ENCODE data around the gene TLL1. TPM values are rescaled to one million over a fixed set of nuclear protein-coding genes. Genes with fewer than 3 reads are reported as not detected.

The TLL1 gene
- total RNA-seq, 1 donor from 2014 or later = 14.3 TPM

DNA sequence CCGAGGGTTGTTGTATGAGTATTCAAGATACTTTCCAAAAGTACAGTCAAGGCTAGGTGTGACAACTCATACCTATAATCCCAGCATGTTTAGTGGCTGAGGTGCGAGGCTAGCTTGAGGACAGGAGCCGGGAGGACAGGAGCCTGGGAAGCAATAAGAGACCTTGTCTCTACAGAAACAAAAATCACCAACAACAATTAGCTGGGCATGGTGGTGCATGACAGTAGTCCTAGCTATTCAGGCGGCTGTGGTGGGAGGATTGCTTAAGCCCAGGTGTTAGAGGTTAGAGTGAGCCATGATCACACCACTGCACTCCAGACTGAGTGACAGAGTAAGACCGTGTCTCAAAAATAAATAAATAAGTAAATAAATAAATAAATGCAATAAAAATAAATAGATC lies 91.6 kb downstream of the TLL1 start:
- ATAC-seq (no peak), DNase-seq (ENCODE audit: low spot score) (no peak)
- intact Hi-C loops (cut with DNase I) = no loop called here

DNA sequence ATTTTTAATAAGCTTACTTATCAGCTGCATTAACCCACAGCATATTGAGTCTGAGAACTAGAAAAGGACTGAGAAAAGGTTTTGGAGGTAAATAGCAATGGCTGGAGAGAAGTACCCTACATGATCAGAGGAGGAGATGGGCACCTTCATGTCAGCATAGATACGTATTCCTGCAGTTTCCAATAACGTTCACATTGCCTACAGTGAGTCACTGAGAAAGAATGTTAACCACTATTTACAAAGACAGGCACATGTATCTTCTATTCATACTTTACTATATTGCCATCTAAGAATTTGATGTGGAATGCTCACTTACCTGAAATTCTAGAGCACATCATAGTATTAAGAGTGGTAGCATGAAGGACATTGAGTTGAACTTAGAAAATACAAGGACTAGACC lies 92.5 kb downstream of the TLL1 start:
- DNase-seq (ENCODE audit: low spot score) (no peak), ATAC-seq (no peak)
- intact Hi-C loops (cut with DNase I) = no loop called here

DNA sequence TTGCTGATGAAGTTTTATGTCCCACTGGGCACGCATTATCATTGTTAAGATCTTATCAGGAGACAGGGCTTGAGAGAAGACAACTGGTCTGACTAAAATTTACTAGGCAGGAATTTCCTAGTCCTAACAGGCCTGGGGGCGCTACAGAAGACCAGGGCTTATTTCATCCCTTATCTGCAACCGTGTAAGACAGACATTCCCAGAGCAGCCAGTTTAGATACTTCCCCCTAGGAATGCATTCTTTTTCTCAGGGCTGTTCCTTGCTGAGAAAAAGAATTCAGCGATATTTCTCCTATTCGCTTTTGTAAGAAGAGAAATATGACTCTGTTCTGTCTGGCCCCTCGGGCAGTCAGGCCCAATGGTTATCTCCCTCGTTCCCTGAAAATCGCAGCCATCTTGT lies 93.8 kb downstream of the TLL1 start:
- no peak for ATAC-seq
- intact Hi-C loops (cut with DNase I) = no loop called here
- DNase-seq (ENCODE audit: low spot score) = no peak

DNA sequence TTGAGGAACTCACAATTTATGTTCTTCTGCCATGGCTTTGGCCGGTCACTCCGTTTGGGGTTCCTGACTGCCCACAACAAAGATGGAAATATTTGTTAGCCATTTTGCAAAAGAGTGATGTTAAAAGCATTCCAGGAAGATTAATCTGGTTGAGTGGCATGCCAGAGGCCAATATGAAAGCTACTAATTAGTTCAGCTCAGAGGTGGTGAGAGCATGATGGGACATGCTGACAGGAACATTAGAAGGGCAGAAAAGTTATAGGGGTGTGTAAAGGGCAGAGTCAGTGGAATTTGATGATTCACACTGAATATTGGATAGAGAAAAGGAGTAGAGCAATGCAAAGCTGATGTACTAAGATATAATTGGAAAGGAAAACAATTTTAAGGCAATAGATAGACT lies 94.4 kb downstream of the TLL1 start:
- ATAC-seq (no peak), DNase-seq (ENCODE audit: low spot score) (no peak)
- intact Hi-C loops (cut with DNase I) = no loop called here

DNA sequence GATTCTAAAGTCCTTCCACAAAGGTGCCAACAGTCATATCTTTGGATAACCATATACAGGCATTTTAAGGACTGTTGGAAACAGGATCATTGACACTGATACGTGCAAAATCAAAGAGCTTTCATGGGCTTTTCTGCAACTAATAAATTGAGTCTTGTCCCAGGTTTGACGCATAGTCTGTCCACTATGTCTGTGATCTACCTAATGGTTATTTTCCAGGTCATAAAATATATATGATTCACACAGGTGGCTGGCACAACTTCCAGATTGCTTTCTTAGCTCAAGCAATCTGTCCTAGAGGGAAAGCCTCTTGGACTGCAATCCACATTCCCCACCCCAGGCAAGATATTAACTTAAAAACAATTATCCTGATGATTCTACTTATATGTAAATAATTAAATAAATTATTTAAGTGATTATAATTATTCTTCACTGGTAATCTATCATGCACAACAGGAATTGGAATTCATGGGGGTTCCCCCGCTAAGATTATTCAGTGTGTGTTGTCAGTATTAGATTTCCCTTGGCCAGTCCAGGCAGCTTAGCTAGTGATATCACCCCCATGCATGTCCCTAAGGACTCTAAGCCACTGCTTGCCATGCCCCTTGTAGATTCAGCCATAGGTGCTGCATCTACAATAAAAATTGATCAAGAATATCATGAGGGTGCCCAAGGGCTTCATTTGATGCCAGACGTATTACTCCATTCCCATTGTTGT lies 97.8 kb downstream of the TLL1 start:
- ATAC-seq (no peak), DNase-seq (ENCODE audit: low spot score) (no peak)
- intact Hi-C loops (cut with DNase I) = no loop called here

DNA sequence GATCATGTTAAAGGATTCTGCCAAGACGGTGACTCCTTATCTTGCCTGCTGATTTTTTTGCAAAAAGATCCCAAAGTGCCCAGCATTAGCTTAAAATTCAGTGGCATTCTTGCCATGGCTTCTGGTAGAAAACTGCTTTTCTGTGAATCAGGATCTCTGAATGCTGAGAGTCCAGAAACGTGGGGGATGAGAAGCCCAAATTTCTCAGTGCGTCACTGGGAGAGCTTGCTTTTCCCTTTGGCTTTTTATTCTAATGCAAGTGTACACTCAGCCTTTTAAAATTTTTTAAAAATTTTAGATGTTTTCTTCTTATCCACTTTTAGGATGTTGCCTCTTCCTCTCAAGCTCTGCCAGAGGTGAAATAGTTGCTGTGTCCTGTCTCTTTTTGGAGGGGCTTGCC lies 98.4 kb downstream of the TLL1 start:
- ATAC-seq (no peak), DNase-seq (ENCODE audit: low spot score) (no peak)
- intact Hi-C loops (cut with DNase I) = no loop called here

DNA sequence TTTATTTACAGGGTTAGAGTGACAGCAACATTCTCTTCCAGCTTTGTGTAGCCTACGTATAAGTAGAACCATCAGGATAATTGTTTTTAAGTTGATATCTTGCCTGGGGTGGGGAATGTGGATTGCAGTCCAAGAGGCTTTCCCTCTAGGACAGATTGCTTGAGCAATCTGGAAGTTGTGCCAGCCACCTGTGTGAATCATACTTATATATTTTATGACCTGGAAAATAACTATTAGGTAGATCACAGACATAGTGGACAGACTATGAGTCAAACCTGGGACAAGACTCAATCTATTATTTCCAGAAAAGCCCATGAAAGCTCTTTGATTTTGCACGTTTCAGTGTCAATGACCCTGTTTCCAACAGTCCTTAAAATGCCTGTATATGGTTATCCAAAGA lies 98.9 kb downstream of the TLL1 start:
- intact Hi-C loops (cut with DNase I) = no loop called here
- DNase-seq (ENCODE audit: low spot score) = no peak
- no peak for ATAC-seq

DNA sequence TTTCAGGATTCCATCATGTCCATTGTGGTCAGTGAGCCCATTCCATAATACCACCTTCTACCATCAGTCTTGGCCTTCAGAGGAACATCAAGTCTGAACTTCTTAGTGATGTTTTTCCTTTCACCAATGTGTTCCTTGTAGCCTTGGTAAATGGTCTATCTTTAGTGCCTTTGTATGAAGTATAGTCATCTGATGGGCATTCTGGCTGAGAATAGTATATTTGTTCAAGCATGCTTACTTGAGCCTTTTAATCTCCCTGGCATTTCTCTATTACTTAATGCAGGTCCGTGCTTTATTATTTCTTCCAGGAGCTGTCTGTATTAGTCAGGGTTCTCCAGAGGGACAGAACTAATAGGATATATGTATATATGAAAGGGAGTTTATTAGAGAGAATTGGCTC lies 99.7 kb downstream of the TLL1 start:
- no peak for ATAC-seq
- intact Hi-C loops (cut with DNase I) = no loop called here
- no peak for DNase-seq (ENCODE audit: low spot score)

DNA sequence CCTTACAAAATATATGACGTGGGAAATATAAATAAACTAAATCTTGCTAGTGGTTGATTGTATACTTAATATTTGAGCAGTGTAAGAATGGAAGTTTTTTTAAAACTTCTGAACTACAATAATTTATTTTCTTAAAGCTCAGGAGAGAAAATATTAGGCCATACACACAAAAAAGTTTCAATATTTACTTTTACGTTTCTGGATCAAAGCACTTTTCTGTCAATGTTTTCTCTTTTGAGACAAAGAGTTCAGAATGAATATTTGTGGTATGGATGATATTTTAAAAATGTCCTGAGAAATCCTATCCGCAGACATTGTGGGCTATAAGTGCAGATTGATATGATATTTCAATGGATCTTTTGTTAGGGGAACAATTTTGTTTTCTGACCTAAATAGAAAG lies 109.9 kb downstream of the TLL1 start:
- DNase-seq (ENCODE audit: low spot score) = no peak
- ATAC-seq = no peak
- intact Hi-C loops (cut with DNase I) = no loop called here

DNA sequence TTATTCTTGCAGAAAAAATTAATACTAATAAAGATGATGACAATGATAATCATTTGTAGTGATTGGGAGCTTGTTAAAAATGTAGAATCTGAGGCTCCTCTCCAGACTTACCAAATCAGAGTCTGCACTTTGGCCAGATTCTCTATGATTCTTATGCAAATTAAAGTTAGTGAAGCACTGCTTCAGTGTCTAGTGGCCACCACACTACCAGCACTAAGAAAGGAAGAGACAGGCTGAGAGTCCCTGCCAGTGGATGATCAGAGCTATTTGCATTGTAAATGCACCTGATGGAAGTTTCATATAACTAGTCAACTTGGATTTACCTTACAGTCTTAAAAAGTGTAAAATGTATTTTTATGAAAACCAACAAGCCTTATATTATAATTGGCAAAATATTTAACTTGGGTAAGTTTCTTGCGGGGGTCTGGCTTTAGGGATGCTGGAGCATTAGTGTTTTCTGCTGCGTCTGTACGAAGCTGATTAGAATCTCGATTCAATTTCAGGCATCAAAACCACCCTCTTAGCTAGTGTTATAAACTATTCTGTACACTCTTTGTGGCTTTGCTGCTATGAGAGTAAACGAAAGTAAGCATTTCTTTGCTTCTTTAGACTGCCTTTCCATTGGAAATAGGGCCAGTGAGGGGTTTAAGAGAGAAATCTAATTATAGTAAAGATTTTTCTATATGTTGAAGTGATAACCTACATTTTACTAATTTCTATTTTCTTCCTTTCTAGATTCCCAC lies 114.1 kb downstream of the TLL1 start:
- no peak for ATAC-seq
- intact Hi-C loops (cut with DNase I) = no loop called here
- no peak for DNase-seq (ENCODE audit: low spot score)

DNA sequence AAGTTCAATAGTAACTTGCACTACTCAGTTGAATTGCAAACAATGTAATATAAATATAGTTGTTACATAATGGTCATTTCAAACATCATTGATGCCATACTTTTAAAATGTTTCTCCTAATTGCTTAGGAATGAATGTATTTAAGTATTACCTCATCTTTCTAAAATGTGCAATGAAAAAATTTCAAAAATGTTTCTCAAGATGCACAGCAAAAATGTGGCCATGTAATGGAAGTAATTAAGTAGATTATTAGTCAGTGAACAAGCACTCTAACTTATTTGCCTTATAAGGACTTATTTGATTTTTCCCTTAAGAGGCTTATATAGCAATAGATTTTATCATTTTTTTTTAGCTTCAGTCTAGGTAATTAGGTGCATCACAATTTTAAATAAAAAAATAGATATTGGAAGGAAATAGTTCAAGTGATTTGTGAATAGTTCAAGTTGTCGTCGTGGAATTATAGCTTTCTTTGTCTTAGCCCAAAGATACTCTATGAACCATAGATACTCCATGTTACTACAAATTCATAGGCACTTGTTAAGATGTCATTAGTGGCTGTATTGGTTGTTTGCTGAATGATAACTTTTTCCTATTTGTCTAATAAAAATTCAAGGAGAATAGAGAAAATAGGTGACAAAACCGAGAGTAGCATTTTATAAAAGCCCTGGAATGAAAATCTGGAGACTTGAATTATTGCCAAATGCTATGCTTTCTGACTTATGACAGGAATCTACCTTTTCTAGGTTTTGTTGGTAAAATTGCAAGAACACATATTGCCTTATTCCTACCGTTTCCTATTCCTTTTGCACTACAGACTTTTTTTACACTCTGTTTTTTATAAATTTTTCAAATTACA lies 118.5 kb downstream of the TLL1 start:
- no peak for DNase-seq (ENCODE audit: low spot score)
- no peak for ATAC-seq
- intact Hi-C loops (cut with DNase I) = no loop called here

DNA sequence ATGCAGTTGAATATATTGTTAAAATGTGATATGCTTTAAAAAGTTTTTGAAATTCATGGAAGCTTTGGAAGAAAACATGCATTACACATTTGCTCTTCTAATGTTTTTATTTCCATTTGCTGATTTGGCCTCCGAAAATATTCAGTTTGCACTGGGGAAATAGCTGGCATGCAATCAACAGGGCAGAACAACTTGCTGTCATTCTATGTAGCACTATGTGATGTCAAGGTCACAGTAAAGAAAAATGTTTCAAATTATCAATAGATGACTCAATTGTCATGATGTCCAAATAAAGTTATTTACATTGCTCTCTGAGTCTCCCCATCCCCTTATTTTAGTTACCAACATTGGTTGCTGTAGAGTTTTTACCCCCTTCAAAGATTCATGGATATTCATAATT lies 119.2 kb downstream of the TLL1 start:
- intact Hi-C loops (cut with DNase I) = no loop called here
- ATAC-seq = no peak
- no peak for DNase-seq (ENCODE audit: low spot score)

DNA sequence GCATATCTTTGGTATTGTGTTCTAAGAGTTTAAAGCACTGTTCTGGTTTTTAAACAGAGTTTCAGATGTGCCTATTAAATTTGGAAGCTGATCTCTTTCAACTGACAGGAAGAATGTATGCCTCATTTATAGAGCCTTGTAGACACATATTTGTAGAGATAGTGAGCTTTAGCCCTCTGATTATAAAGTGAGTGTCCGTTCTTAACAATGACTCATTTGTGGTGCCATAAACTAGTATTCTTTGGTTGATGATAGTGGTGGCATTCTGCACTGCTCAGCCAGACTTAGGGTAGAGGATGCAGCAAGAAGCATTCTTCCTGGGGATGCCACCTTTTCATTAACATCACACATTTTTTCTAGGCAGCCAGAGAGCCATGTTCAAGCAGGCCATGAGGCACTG lies 121.7 kb downstream of the TLL1 start:
- DNase-seq (ENCODE audit: low spot score) = no peak
- ATAC-seq = no peak
- intact Hi-C loops (cut with DNase I) = no loop called here

DNA sequence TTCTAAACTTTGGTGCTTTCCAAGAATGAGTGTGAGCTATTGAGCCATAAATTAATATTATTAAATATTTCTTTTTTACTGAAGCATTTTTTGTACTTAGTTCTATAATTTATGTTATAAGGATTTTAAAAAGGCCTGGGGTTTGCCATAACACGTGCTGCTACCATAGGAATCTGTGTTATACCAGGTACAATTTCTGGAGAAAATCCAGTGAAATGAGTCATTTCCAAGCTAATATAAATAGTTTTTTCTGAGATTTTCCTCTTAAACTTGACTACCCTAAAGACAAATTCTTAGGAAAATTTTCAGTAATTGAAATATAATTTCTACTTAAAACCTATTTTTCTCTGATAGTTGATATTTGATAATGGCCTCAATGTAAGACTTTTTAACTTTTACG lies 130.8 kb downstream of the TLL1 start:
- intact Hi-C loops (cut with DNase I) = no loop called here
- DNase-seq (ENCODE audit: low spot score) (no peak), ATAC-seq (no peak)

DNA sequence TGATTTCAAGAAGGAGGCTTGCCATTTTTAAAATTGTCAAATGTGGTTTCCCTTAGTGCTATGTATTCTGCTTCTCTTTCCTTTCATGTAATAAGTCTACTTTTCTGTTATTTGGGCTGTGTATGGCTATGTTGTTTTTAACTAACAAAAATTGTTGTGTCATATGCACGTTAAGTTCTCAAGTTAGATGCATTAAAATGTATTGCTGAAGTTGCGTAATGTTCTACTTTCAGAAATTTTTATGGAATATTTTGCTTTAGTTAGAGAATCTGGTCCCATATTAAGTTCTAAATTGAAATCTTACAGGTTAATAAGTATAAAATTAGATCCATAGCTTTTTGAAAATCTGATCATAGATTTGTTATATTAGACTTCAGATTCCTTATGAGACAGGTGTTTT lies 133.2 kb downstream of the TLL1 start:
- DNase-seq (ENCODE audit: low spot score) (no peak), ATAC-seq (no peak)
- intact Hi-C loops (cut with DNase I) = no loop called here

DNA sequence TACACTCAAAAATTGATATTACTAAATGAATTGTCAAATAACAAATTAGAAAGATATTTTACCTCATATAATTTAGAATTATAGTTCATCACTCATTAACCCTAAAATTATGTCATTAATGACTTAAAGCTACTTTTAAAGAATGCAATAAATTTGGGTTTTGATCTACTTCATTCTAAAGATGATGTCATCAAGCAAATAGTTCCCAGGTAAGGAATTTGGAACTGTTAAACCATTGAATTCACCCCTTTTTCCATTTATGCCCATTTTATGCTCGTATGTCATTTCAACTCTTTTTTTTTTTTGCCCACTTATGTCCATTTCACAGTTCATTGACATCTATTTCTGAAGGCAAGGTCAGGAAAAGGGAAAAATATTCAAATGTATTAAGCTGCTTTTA lies 135.5 kb downstream of the TLL1 start:
- intact Hi-C loops (cut with DNase I) = no loop called here
- DNase-seq (ENCODE audit: low spot score) (no peak), ATAC-seq (no peak)

DNA sequence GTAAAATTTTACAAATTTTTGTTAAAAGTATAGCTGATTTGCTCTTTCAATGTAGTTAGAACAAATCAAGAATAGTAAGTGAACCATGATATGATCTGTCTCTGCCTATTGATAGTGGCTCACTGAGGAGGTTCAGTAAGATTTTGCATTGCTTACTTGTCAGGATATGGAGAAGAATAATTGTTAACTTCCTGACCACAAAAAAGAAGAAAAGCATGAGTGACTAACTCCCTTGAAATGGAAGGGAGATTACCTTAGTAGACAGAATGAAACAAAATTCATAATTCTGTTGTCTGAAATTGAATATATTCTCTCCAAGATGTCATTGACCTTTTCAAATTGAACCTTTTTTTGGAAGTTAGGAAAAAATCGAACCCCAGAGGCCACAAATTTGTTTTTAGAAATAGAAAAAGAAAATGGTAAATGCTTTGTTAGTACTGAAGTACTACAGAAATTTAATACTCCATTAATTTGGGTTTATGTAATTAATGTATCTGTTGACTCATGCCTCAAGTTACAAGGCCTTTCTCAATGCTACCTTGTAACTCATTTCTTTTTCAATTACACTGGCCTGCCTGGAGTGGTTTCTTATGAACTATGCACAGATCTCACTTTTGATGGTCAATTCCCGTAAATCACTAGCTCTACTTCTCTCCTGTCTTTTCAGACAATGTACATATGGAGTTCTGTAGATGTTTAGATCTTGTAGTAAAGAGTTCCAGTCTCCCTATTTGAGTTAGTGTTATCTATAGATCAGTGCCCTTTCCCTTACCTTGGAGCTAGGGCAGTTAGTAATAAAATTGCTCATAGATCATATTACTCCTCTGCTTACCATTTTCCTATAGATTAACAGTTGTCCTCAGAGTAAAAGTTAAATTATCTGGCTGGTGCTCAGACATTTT lies 139.3 kb downstream of the TLL1 start:
- DNase-seq (ENCODE audit: low spot score) (no peak), ATAC-seq (no peak)
- intact Hi-C loops (cut with DNase I) = no loop called here

DNA sequence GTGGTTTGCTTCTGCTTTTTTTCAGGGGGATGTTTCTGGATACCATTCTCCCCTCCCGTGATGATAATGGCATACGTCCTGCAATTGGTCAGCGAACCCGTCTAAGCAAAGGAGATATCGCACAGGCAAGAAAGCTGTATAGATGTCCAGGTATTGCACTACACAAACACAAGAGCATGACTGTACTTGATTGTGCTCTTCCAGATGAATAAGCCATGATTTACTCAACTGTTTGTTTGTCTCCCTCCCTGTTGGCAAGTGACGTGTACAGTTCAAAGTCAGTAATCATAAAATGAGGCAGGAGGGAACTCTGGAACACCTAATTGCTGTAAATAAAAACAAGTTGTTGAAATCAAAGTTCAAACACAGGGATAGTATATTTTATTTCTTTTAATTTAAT lies 141.4 kb downstream of the TLL1 start:
- intact Hi-C loops (cut with DNase I) = no loop called here

DNA sequence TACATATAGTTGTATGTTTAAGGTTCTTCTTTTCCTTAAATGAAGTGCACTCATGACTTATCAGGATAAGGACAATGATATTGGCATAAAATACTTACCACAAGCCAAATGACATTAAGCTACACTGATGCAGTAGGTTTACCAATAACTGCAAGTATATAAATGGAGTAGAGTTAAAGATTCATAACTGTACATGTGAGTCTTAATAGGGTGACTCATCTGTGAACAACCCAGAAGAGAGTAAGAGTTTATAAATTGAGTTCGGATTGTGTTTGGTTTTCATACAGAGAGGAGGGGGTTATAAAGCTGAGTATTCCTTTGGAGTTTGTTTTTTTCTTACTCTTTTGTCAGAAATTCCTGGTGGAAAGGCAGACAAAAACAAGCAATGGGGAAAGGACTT lies 144.8 kb downstream of the TLL1 start:
- intact Hi-C loops (cut with DNase I) = no loop called here

More for the DNA sequence above, 141.4 kb downstream of the TLL1 start:
- DNase-seq (ENCODE audit: low spot score) (no peak), ATAC-seq (no peak)

More for the DNA sequence above, 144.8 kb downstream of the TLL1 start:
- DNase-seq (ENCODE audit: low spot score) (no peak), ATAC-seq (no peak)

Data from sciatic nerve (tissue), 2 donors.